Measurements from ENCODE around the gene NKD1. TPM values are rescaled to one million over a fixed set of nuclear protein-coding genes. Genes with fewer than 3 reads are reported as not detected.

The NKD1 gene
- total RNA-seq (10 to 100 TPM in 6 of 7 donors, 1 to 10 TPM in 1; 3.3 to 72.1 (median 17.4) TPM), polyA plus RNA-seq (1 to 10 TPM; 2.5 to 6.8 TPM)
- long read RNA-seq, donor 1, partial matches to known transcripts: 0 of 30 reads
- long read RNA-seq, donor 1, other reads (novel, unspliced or antisense): 30 of 30 reads
- long read RNA-seq, donor 2, full-length matches to known transcripts: 5 of 5 reads
- long read RNA-seq, donor 2, partial matches to known transcripts: 0 of 5 reads
- long read RNA-seq, donor 2, other reads (novel, unspliced or antisense): 0 of 5 reads
- long read RNA-seq, donor 3, full-length matches to known transcripts: 6 of 16 reads
- long read RNA-seq, donor 3, partial matches to known transcripts: 0 of 16 reads
- long read RNA-seq, donor 3, other reads (novel, unspliced or antisense): 10 of 16 reads

- H3K4me1 ChIP-seq (ENCODE audit: insufficient read depth): peaks cover 4% of the 10 kb centered on the region
- intact Hi-C loops (cut with DNase I): loop anchor here in 3 of 4 donors (5.0 to 10.0 kb wide), 4 partner anchors 64 to 481 kb away; partner anchors contain the start of gene HEATR3 (in 1 of the 3)
- no peaks in the 10 kb centered on the region for H3K36me3 ChIP-seq
- TF ChIP-seq EP300 (IDR thresholded peaks at IDR 0.05) (no peak), POLR2A (IDR thresholded peaks at IDR 0.05) (peak; percentile 56), CTCF (IDR thresholded peaks at IDR 0.05) (no peak)
- DNase-seq: peak; percentile 80 to 86 (median 84)
- no peaks in the 10 kb centered on the region for H3K27me3 ChIP-seq
- no peaks in the 10 kb centered on the region for H3K9me3 ChIP-seq
- peak within 1 kb of the TSS; percentile 51 to 68 for H3K27ac ChIP-seq
- 0 to 1% (median 0%) methylated on average over 44 to 112 of the region's 113 CpGs for WGBS, 3 donors
- peak within 1 kb of the TSS; percentile 74 for H3K4me3 ChIP-seq
Observed at GRCh38 chr16:50548125-50548908, at the start of gene NKD1. Gene NKD1 (plus strand): TSS chr16:50548396. CDS start chr16:50548554, 158 bp downstream.

- TF ChIP-seq EP300 (IDR thresholded peaks at IDR 0.05): no peak
- TF ChIP-seq CTCF (IDR thresholded peaks at IDR 0.05): no peak
- no peak for TF ChIP-seq POLR2A (IDR thresholded peaks at IDR 0.05)
- Histone ChIP-seq H3K27me3 (no peaks in the 10 kb centered on the region), H3K4me3 (no peak overlapping the region), H3K27ac (no peak overlapping the region), H3K36me3 (no peaks in the 10 kb centered on the region), H3K9me3 (no peaks in the 10 kb centered on the region), H3K4me1 (ENCODE audit: insufficient read depth) (no peaks in the 10 kb centered on the region)
- 25 to 37% (median 35%) methylated on average over 12 of the region's 12 CpGs for WGBS, 3 donors
- intact Hi-C loops (cut with DNase I): no loop called here
- no peak for DNase-seq
Observed at GRCh38 chr16:50498431-50499155, 49.6 kb upstream of the NKD1 start.

- intact Hi-C loops (cut with DNase I): no loop called here
- Histone ChIP-seq H3K9me3 (no peaks in the 10 kb centered on the region), H3K4me1 (ENCODE audit: insufficient read depth) (no peaks in the 10 kb centered on the region), H3K27me3 (no peaks in the 10 kb centered on the region), H3K4me3 (no peak overlapping the region), H3K27ac (no peak overlapping the region), H3K36me3 (no peaks in the 10 kb centered on the region)
- 46 to 89% (median 88%) methylated on average over 2 of the region's 2 CpGs for WGBS, 3 donors
- DNase-seq: no peak
- no peak for TF ChIP-seq CTCF (IDR thresholded peaks at IDR 0.05)
- TF ChIP-seq POLR2A (IDR thresholded peaks at IDR 0.05): no peak
- TF ChIP-seq EP300 (IDR thresholded peaks at IDR 0.05): no peak
Observed at GRCh38 chr16:50499254-50499653, 48.9 kb upstream of the NKD1 start.

- DNase-seq: no peak
- Histone ChIP-seq H3K4me3 (no peak overlapping the region), H3K27ac (no peak overlapping the region), H3K27me3 (no peaks in the 10 kb centered on the region), H3K4me1 (ENCODE audit: insufficient read depth) (no peaks in the 10 kb centered on the region), H3K9me3 (no peaks in the 10 kb centered on the region), H3K36me3 (no peaks in the 10 kb centered on the region)
- TF ChIP-seq CTCF (IDR thresholded peaks at IDR 0.05) (no peak), EP300 (IDR thresholded peaks at IDR 0.05) (no peak), POLR2A (IDR thresholded peaks at IDR 0.05) (no peak)
- 82 to 87% (median 87%) methylated on average over 7 of the region's 7 CpGs for WGBS, 3 donors
- intact Hi-C loops (cut with DNase I): no loop called here
Observed at GRCh38 chr16:50500171-50500874, 47.9 kb upstream of the NKD1 start.
